Measurements from ENCODE around the gene CCDC146.

DNA sequence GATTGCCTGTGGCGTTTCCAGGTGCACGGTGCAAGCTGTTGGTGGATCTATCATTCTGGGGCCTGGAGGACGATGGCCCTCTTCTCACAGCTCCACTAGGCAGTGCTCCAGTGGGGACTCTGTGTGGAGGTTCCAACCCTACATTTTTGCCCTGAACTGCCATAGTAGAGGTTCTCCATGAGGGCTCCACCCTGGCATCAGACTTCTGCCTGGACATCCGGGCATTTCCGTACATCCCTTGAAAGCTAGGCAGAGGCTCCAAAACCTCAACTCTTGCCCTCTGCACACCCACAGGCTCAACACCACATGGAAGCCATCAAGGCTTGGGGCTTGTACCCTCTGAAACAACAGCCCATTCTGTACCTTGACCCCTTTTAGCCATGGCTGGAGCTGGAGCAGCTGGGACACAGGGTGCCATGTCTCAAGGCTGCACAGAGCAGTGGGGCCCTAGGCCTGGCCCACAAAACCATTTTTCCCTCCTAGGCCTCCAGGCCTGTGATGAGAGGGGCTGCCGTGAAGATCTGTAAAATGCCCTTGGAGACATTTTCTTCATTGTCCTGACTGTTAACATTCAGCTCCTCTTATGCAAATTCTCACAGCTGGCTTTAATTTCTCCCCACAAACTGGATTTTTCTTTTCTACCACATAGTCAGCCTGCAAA lies 87.2 kb downstream of the CCDC146 start:
- TF ChIP-seq CTCF (IDR thresholded peaks at IDR 0.05) (no peak), POLR2A (IDR thresholded peaks at IDR 0.05) (no peak)
